Measurements from ENCODE around the gene PAPPA. TPM values are rescaled to one million over a fixed set of nuclear protein-coding genes. Genes with fewer than 3 reads are reported as not detected.

PAPPA gene
- total RNA-seq, 1 donor from 2014 or later: 1.3 TPM

GRCh38 chr9:116152941-116153764 is 438 bp upstream of the PAPPA start:
- no peak for FAIRE-seq
- peaks cover 20% of the 10 kb centered on the region for H3K27me3 ChIP-seq (ENCODE audit: control insufficient read depth, insufficient read depth, low read length)
- no peak overlapping the region for H3K4me3 ChIP-seq (ENCODE audit: low read depth, low read length)
- no peaks in the 10 kb centered on the region for H3K36me3 ChIP-seq (ENCODE audit: control insufficient read depth, insufficient read depth, low read length)
- DNase-seq (ENCODE audit: low read depth): peak; percentile 38
- TF ChIP-seq CTCF (IDR thresholded peaks at IDR 0.05; ENCODE audit: insufficient read depth, low read length, severe bottlenecking): no peak

- Histone ChIP-seq H3K27me3 (ENCODE audit: control insufficient read depth, insufficient read depth, low read length) (peaks cover 21% of the 10 kb centered on the region), H3K36me3 (ENCODE audit: control insufficient read depth, insufficient read depth, low read length) (no peaks in the 10 kb centered on the region), H3K4me3 (ENCODE audit: low read depth, low read length) (peak overlapping the region; percentile 35)
- TF ChIP-seq CTCF (IDR thresholded peaks at IDR 0.05; ENCODE audit: insufficient read depth, low read length, severe bottlenecking): no peak
- no peak for FAIRE-seq
- no peak for DNase-seq (ENCODE audit: low read depth)
Observed at GRCh38 chr9:116154334-116154975, 864 bp downstream of the PAPPA start.

- DNase-seq (ENCODE audit: low read depth) (no peak), FAIRE-seq (peak; percentile 32)
- no peaks in the 10 kb centered on the region for H3K36me3 ChIP-seq (ENCODE audit: control insufficient read depth, insufficient read depth, low read length)
- H3K27me3 ChIP-seq (ENCODE audit: control insufficient read depth, insufficient read depth, low read length): peaks cover 24% of the 10 kb centered on the region
- H3K4me3 ChIP-seq (ENCODE audit: low read depth, low read length): no peak overlapping the region
- no peak for TF ChIP-seq CTCF (IDR thresholded peaks at IDR 0.05; ENCODE audit: insufficient read depth, low read length, severe bottlenecking)
Observed at GRCh38 chr9:116154976-116155697, 1.5 kb downstream of the PAPPA start.

GRCh38 chr9:116155698-116156039 is 2.1 kb downstream of the PAPPA start:
- DNase-seq (ENCODE audit: low read depth): no peak
- Histone ChIP-seq H3K27me3 (ENCODE audit: control insufficient read depth, insufficient read depth, low read length) (peaks cover 24% of the 10 kb centered on the region), H3K4me3 (ENCODE audit: low read depth, low read length) (no peak overlapping the region), H3K36me3 (ENCODE audit: control insufficient read depth, insufficient read depth, low read length) (no peaks in the 10 kb centered on the region)
- TF ChIP-seq CTCF (IDR thresholded peaks at IDR 0.05; ENCODE audit: insufficient read depth, low read length, severe bottlenecking): no peak
- no peak for FAIRE-seq

- TF ChIP-seq CTCF (IDR thresholded peaks at IDR 0.05; ENCODE audit: insufficient read depth, low read length, severe bottlenecking): no peak
- no peak overlapping the region for H3K4me3 ChIP-seq (ENCODE audit: low read depth, low read length)
- H3K36me3 ChIP-seq (ENCODE audit: control insufficient read depth, insufficient read depth, low read length): no peaks in the 10 kb centered on the region
- peaks cover 25% of the 10 kb centered on the region for H3K27me3 ChIP-seq (ENCODE audit: control insufficient read depth, insufficient read depth, low read length)
- peak; percentile 45 for DNase-seq (ENCODE audit: low read depth)
- FAIRE-seq: no peak
Observed at GRCh38 chr9:116156621-116157314, 3.2 kb downstream of the PAPPA start.
